GM19324 (cell line): ENCODE measurements around the gene CCSER1.
"Not testable (repeated sequence)": the region's sequence is repeated elsewhere in the genome, so short reads cannot be mapped to it uniquely, and the experiment has no call there.

ENCODE experiments used
- ATAC-seq: cut with Tn5 transposase; IDR thresholded peaks from one replicate; pipeline ENCODE4 v1.9.1; 2021; ENCODE audit warnings: mild to moderate bottlenecking, moderate library complexity; ENCODE audit not compliant: unreplicated experiment, low FRiP score

CCSER1 gene

DNA sequence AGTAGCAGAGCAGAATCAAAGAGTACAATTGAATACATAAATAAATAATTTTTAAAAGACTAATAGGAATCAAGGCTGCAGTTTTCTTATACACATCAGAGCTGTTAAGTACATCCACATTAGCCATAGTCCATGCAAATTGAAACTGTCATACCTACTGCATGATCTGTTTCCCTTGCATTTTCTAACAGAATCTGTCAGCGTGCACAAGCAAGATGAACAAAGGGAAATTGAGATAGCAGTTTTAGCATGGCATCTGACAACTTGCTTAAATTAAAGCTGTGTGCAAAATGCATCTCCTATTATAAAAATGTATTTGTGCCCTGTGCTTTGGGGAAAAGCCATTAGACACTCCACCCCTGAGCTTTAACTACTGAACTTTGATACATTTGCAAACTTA is 1473.1 kb downstream of the CCSER1 start:
- no peak for ATAC-seq

DNA sequence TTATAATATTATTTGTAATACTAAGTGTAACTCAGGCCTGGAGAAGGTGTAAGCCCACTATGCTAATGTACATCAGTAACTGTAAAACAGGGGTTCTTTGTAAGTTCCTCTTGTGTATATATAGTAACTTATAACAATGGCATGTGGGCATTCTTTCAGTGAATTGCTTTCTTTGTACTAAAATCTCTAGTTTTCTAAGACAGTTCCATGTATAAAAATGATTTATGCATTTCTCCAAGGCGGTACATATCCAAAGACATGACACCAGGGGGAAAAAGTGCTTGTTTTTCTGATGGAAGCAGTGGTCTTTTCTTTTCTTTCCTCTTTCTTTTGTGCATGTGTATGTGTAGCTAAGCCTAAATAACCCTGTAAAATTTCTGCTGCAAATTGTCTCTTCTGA is 1474.2 kb downstream of the CCSER1 start:
- ATAC-seq = no peak

DNA sequence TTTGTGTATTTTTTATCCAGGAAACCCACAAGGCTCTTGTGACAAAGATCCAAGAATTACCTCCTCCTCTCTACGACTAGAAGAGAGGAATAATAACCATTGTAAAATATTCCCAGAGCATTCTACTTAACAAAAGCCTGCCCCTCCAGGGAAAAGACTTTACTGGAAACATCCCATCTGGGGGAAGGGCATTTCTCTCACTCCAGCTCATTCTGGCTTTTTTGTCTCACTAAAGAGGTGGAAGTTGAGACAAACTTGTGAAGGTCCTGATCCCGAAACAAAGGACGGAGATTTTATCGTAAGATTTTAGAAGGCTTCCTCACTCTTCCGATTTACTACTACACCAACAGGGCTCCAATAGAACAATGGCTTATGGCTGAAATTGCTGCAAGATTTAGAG is 1484.6 kb downstream of the CCSER1 start:
- no peak for ATAC-seq

DNA sequence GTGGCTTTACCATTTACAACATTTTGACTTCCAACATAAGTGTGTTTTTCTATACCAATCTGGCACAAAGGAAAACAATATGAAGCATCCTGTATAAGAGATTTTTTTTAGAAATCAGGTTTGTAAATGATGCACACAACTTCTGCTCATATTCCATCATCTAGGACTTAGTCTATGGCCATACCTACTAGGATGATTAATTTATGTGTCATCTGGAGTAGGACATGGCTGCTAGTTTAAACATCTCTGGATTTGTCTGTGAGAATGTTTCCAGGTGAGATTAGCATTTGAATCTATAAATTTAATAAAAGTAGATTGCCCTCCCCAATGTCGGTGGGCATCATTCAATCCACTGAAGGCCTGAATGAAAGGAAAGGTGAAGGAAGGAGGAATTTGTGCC is 1493.8 kb downstream of the CCSER1 start:
- no peak for ATAC-seq

DNA sequence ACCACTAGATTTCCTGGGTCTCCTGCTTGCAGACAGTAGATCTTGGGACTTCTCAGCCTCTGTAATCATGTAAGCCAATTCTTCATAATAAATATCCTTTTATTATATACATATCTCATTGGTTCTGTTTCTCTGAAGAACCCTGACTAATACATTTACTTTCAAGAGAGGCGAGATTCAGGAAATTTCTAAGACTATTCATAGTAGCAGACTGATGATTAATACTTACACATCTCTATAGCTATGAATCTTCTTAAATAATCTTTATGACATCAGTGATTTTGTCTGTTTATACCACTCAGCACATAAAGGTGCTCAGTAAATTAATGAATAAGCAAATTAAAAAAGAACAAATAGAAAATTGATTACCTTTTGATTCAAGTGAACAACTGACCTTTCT is 1494.3 kb downstream of the CCSER1 start:
- no peak for ATAC-seq

DNA sequence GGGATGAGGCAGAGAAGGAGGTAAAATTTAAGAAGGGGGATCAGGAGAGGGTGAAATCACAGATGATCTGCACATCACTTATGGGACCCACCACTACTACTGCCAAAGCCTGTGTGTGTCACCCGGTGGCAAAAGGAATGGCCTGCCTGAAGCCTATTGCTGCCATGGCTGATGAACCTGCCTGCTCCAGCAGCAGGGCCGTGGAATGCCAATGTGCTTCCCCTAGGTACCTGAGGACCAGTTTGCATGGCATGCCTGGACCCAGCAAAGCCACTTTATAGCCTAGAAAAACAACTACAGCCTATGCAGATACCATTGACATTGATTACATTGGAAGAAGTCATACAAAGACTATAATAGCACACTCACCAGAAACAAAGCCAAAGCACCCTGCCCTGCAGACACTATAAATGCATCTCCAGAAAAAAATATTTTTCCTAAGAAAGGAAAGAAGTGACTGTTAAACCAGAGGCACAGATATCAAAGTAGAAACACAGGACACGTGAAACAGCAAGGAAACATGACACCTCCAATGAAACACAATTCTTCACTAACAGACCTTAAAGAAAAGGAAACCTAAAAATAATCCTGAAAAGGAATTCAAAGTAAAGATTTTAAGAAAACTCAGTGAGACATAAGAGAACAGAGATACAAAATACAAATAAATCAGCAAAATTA is 1495.9 kb downstream of the CCSER1 start:
- ATAC-seq = no peak

DNA sequence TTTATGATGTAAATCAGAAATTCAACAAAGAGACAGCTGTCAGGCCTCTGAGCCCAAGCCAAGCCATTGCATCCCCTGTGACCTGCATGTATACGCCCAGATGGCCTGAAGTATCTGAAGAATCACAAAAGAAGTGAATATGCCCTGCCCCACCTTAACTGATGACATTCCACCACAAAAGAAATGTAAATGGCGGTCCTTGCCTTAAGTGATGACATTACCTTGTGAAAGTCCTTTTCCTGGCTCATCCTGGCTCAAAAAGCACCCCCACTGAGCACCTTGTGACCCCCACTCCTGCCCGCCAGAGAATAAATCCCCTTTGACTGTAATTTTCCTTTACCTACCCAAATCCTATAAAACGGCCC is 1496.4 kb downstream of the CCSER1 start:
- not testable (repeated sequence) for ATAC-seq

DNA sequence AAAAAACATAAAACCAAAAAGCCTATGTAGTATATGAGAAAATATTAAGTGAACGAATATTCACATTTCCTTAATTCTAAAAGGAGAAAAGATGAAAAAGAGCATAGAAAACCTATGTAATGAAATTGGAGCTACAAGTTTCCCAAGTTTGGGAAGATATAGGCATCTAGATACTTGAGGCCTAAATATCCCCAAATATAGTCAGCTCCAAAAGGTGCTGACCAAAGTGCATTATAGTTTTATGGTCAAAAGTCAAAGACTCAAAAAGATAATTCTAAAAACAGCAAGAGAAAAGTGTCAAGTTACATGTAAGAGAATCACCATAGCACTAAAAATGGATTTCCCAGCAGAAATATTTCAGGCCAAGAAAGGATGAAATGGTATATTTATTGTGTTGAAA is 1502.9 kb downstream of the CCSER1 start:
- ATAC-seq = no peak

DNA sequence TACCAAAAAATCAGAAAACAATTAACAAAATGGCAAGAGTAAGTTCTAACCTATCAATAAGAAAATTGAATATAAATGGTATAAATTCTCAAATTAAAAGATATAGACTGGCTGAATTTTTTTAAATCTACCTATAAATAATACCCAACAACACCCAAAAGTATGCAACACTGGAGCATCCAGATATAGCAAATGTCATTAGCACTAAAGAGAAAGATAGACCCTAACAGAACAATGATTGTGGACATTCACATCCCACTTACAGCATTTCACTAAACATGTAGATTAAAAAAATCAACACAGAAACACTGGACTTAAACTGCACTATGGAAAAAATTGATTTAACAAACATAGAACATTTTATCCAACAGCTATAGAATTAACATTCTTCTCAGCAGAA is 1503.6 kb downstream of the CCSER1 start:
- no peak for ATAC-seq

DNA sequence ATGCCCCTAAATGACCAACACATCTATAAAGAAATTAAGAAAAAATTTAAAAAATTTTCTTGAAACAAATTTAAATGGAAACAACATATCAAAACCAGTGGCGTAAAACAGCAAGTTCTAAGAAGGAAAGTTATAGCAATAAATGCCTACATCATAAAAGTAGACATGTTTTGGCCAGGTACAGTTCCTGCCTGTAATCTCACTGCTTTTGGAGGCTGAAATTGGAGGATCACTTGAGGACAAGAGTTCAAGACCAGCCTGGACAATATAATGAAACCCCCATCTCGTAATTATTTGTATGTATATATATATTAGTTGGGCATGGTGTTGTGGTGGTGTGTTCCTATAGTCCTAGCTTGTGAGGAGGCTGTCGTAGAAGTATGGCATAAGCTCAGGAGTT is 1504.1 kb downstream of the CCSER1 start:
- no peak for ATAC-seq

DNA sequence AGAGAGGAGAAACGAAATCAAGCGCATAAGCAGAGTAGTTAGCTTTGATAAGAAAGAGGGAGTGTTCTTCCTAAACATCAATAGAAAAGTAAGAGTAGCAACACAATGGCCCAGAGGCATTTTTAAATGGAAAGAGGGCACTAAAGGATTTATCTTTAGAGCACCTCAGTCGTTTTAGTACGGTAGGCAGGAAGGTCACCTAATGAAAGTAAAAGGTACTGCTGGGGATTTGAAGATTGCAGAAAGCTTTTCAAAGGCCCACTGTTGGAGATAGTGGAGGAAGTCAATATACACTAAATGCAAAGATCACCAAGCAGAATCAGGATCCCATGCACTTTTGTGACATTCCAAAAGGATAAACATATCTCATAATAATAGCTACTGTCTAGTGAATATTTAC is 1508.9 kb downstream of the CCSER1 start:
- ATAC-seq = no peak
